Measurements from ENCODE around the gene NOL8.

The NOL8 gene

DNA sequence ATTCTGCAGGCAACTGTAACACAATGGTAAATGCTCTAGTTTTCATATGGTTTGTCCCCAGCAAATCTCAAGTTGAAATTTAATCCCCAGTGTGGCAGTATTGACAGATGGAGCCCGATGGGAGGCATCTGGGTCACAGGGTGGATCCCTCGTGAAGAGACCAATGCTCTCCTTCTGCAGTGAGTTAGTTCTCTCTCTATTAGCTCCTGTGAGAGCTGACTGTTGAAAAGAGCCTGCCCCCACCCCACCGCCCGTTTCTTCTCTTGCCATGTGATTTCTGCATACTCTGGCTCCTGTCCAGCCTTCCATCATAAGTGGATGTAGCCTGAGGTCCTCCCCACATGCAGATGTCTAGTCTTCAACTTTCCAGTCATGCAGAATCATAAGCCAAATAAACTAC is 58.7 kb downstream of the NOL8 start:
- DNase-seq (ENCODE audit: low spot score), result no peak

DNA sequence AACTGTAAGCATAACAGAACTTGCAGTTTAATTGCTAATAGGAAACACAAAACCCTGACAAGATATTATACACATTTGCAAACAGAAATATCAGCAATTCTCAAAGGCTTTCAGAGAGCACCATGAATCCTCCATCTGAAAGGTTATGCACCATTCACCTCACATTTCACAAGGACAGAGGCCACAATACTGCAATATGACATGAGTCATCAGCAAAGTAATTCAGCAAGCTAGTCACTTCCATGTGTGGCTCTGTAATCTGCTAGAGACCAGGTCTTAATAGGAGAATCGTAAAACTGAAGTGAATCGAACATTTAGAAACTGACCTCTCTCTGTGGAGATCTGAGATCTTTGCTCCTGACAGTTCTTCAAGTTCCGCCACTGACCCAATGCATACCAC is 60.0 kb downstream of the NOL8 start:
- no peak for DNase-seq (ENCODE audit: low spot score)

DNA sequence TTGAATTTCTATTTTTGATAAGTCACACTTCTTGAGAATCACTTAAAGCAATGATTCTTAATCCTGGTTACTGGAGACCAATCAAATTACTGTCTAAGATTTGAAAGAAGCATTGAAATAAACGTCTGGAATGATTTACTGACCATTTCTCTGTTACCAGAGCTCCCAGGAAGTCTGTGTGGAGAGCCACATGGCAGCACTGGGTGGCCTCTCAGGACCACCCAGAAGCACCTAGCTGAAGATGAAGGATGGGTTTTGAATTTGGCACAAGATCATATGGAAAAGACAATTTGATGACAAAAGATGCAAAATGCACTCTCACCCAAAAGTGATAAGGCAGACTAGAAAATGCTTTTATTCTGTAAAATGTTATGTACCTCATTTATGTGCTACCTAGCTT is 62.0 kb downstream of the NOL8 start:
- DNase-seq (ENCODE audit: low spot score), result no peak

GRCh38 chr9:92257327-92257726 is 67.8 kb downstream of the NOL8 start:
- DNase-seq (ENCODE audit: low spot score), result no peak

DNA sequence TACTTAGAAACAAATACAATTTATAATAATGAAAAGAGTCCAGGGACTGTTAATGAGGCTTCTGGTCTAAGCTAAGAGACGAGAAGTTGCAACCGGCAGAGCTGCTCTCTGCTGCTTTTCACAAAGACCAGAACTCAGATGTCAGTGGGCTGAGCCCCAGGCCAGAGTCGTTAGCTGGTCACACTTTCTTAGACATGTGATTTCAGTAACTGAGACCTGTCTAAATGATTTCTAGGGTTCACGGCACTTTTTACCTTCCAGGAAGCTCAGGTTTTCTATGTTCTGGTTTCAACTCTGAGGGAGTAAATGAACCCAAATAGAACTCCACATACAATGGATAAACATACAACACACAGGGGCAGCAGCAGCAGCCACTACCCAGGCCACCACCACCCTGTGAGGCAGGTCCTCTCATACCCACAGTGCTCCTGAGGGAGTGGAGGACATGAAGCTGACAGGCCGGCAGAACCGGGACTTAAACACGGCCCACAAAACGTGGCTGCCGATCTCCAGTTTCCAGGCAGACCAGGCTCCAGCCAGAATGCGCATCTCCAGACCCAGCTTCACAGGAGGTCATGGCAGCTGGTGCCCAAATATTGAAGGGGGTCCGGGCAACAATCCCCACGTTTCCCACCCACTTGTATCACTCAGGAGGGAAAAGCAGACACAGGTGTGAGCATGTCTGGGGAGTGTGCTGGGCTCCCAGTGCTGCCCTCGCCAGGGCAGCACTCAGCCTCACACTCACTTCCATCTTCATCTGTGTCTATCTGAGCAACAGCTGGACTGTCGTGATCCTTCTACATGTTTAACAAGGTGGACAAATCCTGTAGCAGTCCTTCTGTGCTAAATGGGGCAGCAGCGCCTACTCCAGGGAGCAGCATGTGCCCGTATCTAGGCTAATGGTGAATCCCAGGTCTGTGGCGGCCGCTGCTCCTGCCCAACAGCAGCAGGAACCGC is 70.5 kb downstream of the NOL8 start:
- no peak for DNase-seq (ENCODE audit: low spot score)

DNA sequence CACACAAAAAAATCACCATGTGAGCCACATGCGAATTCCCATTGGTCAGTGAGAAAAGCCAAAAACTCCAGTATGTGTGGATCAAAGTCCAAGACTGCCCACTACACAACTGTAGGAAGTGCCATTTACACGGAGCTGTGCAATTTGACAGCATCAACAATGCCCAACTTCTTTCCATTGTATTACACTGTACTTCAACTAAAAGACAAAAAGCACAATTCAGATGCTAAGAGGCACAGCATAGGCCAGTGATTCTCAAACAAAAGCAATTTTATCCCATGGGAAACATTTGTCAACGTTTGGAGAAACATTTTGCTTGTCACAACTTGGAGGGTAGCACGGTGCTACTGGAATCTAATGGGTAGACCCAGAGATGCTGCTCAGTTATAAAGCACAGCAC is 71.5 kb downstream of the NOL8 start:
- DNase-seq (ENCODE audit: low spot score), result no peak

DNA sequence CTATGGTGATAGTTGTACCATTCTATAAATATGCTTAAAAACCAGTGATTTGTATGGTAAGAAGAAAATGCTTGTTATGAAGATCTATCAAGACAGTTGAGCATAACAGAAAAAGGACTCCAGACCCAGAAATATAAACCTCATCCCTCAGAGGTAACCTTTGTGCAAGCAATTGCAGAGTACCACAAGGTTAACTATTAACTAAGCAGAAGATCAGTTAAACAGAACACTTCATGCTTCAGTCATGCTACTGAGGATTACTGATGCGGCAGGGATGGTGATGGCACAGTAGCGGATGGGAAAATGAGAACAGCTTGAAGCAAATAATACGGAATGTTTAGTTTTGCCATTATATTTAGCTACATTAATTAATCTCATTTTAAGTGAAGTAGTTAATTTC is 77.2 kb downstream of the NOL8 start:
- DNase-seq (ENCODE audit: low spot score), result no peak

Small RNA genes lying within 50 kb of the gene (small RNA-seq; reads per million reads assigned to genes)
- 0 reads per million in 2 experiments for gene MIR3651
- 0.18 to 1.6 reads per million in 2 experiments for gene SNORA84

Measured in SK-N-DZ (cell line).